GM10266 (cell line): Measurements from ENCODE around the gene BRAF.

Experiments used
- DNase-seq: peaks from one replicate; pipeline ENCODE4 v3.0.0; 2012; ENCODE audit errors: extremely low spot score
- TF ChIP-seq, protein P1 (sequence below): IDR thresholded peaks from 2 replicates; pipeline ENCODE4 v1.5.1; 2012; ENCODE audit warnings: mild to moderate bottlenecking, low read depth; ENCODE audit not compliant: control insufficient read depth, insufficient read depth; ENCODE audit errors: missing control alignments

The BRAF gene

GRCh38 chr7:140689199-140690152 is 235.3 kb downstream of the BRAF start:
- TF ChIP-seq, protein P1, sequence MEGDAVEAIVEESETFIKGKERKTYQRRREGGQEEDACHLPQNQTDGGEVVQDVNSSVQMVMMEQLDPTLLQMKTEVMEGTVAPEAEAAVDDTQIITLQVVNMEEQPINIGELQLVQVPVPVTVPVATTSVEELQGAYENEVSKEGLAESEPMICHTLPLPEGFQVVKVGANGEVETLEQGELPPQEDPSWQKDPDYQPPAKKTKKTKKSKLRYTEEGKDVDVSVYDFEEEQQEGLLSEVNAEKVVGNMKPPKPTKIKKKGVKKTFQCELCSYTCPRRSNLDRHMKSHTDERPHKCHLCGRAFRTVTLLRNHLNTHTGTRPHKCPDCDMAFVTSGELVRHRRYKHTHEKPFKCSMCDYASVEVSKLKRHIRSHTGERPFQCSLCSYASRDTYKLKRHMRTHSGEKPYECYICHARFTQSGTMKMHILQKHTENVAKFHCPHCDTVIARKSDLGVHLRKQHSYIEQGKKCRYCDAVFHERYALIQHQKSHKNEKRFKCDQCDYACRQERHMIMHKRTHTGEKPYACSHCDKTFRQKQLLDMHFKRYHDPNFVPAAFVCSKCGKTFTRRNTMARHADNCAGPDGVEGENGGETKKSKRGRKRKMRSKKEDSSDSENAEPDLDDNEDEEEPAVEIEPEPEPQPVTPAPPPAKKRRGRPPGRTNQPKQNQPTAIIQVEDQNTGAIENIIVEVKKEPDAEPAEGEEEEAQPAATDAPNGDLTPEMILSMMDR: no peak
- DNase-seq: no peak

DNA sequence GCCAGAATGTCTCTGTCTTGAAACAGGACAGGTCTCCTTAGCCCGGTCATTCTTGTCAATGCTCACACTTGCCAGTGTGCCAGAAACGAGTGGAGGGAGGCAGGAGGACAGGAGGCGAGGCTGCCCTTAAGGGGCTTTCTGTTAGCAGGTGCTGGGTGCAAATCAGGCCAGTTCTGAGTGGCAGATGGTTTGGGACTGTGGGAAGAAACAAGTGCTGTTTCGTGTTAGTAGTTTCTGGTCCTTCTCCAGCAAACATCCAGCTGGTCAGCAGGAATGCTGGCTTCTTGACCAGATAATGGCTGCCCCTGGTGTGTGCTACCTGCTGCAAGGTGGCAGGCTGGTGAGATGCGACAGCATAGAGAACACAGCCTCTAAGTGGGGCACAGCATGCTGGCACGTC is 236.4 kb downstream of the BRAF start:
- DNase-seq: no peak
- TF ChIP-seq, protein P1: no peak

- DNase-seq: no peak
- TF ChIP-seq, protein P1: no peak
Measured at GRCh38 chr7:140686921-140687320, 237.8 kb downstream of the BRAF start.

- no peak for DNase-seq
- TF ChIP-seq, protein P1: no peak
Measured at GRCh38 chr7:140685407-140686087, 239.2 kb downstream of the BRAF start.

GRCh38 chr7:140684066-140684950 is 240.4 kb downstream of the BRAF start:
- TF ChIP-seq, protein P1: no peak
- no peak for DNase-seq

GRCh38 chr7:140683657-140684056 is 241.1 kb downstream of the BRAF start:
- no peak for DNase-seq
- TF ChIP-seq, protein P1: no peak

GRCh38 chr7:140681766-140682165 is 243.0 kb downstream of the BRAF start:
- TF ChIP-seq, protein P1: no peak

More at GRCh38 chr7:140681766-140682165, 243.0 kb downstream of the BRAF start:
- DNase-seq: no peak
